NT2/D1 (cell line): ENCODE measurements around the gene BCAS3.

ENCODE experiments used
- DNase-seq: peaks from one replicate; pipeline ENCODE4 v3.0.0-alpha.2; 2011; ENCODE audit warnings: low read depth, low spot score
- H3K27me3 ChIP-seq: 2 replicates; pipeline ENCODE4 v1.6.0; 2011; ENCODE audit warnings: mild to moderate bottlenecking; ENCODE audit not compliant: insufficient read length, insufficient read depth
- H3K36me3 ChIP-seq: 2 replicates; pipeline ENCODE4 v1.6.1; 2011; ENCODE audit warnings: mild to moderate bottlenecking, low read length, mixed read lengths; ENCODE audit not compliant: insufficient read depth, insufficient read length
- H3K4me1 ChIP-seq: 2 replicates; pipeline ENCODE4 v1.5.1; 2011; ENCODE audit not compliant: insufficient read depth, insufficient read length
- H3K4me3 ChIP-seq: 2 replicates; pipeline ENCODE4 v1.5.1; 2011; ENCODE audit warnings: low read depth; ENCODE audit not compliant: insufficient read length
- H3K9ac ChIP-seq: 2 replicates; pipeline ENCODE4 v1.6.0; 2011; ENCODE audit warnings: low read depth; ENCODE audit not compliant: insufficient read length
- H3K9me3 ChIP-seq: 2 replicates; pipeline ENCODE4 v1.5.1; 2011; ENCODE audit warnings: mild to moderate bottlenecking, low read length; ENCODE audit not compliant: insufficient read depth
- SUZ12 ChIP-seq: IDR thresholded peaks from 2 replicates; pipeline ENCODE4 v1.6.1; 2011; ENCODE audit not compliant: insufficient read length, insufficient read depth; ENCODE audit errors: extremely low read depth
- YY1 ChIP-seq: IDR thresholded peaks from 2 replicates; pipeline ENCODE4 v1.6.1; 2011; ENCODE audit not compliant: insufficient read length, insufficient read depth
- ZNF274 ChIP-seq: IDR thresholded peaks from 2 replicates; pipeline ENCODE4 v1.6.1; 2011; ENCODE audit warnings: mild to moderate bottlenecking, low read depth, low read length

Gene BCAS3

DNA sequence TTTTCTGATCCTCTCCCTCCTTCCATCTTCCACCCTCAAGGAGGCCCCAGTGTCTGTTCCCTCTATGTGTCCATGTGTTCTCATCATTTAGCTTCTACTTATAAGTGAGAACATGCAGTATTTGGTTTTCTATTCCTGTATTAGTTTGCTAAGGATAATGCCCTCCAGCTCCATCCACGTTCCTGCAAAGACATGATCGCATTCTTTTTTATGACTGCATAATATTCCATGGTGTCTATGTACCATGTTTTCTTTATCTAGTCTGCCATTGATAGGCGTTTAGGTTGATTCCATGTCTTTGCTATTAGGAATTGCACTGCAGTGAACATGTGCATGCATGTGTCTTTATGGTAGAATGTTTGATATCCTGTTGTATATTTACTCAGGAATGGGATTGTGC lies 275.1 kb downstream of the BCAS3 start:
- Histone ChIP-seq H3K4me1 (no peaks in the 10 kb centered on the region), H3K27me3 (no peaks in the 10 kb centered on the region), H3K36me3 (peaks cover 1% of the 10 kb centered on the region), H3K9ac (no peak overlapping the region), H3K4me3 (no peak overlapping the region), H3K9me3 (no peaks in the 10 kb centered on the region)
- TF ChIP-seq SUZ12 (no peak), ZNF274 (no peak), YY1 (no peak)
- DNase-seq: no peak

GRCh38 chr17:60959011-60959410 lies 281.4 kb downstream of the BCAS3 start:
- Histone ChIP-seq H3K9ac (no peak overlapping the region), H3K4me1 (no peaks in the 10 kb centered on the region), H3K4me3 (no peak overlapping the region), H3K27me3 (no peaks in the 10 kb centered on the region), H3K9me3 (no peaks in the 10 kb centered on the region), H3K36me3 (no peaks in the 10 kb centered on the region)
- no peak for DNase-seq
- no peak for TF ChIP-seq YY1
- TF ChIP-seq ZNF274: no peak
- TF ChIP-seq SUZ12: no peak

DNA sequence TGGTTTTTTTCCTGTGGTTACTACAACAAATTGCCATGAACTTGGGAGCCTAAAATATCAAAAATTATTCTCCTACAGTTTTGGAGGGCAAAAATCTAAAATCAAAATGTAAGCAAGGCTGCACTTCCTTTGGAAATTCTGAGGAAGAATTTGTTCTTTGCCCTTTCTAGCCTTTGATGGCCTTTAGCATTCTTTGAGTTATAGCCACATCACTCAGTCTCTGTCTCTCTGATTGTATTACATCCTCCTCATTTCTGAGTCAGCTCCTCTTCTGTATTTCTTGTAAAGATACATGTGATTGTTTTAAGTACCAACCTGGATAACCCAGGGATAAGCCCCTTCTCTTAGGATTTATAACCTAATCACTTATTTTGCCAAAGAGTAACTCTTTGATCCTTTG lies 282.0 kb downstream of the BCAS3 start:
- no peak for DNase-seq
- H3K36me3 ChIP-seq: no peaks in the 10 kb centered on the region
- no peak overlapping the region for H3K4me3 ChIP-seq
- no peaks in the 10 kb centered on the region for H3K9me3 ChIP-seq
- TF ChIP-seq SUZ12 (no peak), ZNF274 (no peak), YY1 (no peak)
- H3K4me1 ChIP-seq: no peaks in the 10 kb centered on the region
- H3K27me3 ChIP-seq: no peaks in the 10 kb centered on the region
- H3K9ac ChIP-seq: no peak overlapping the region

DNA sequence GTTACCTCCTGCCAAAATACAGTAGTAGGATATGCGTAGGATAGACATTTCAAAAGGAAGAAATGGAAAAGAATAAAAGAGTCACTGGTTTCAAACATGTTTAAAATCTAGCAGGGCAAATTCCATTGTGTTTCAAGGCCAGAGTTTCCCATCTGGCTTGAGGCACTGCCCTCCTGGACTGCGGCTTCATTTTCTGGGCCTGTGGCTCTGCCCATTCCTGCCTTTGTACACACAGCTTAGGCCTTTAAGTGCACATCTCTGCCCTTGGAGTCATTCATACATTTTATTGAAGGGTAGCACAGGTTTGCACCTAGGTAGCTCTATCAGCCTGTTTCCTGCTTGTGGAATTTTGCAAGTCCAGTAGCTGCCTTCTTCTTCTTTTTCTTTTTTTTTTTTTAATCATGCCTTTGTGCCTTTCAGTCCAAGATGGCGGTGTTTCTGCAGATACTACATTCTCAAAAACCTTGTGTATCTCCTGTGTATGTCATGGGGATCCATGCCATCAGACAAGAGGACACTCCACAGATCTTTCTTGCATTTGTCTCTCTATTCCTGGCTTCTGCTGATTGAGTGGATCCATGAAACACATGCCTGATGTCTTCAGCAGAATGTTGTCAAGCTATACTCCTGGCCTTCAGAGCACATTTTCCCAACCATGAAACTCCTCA lies 282.9 kb downstream of the BCAS3 start:
- no peaks in the 10 kb centered on the region for H3K9me3 ChIP-seq
- H3K27me3 ChIP-seq: no peaks in the 10 kb centered on the region
- DNase-seq: no peak
- H3K4me1 ChIP-seq: no peaks in the 10 kb centered on the region
- H3K36me3 ChIP-seq: no peaks in the 10 kb centered on the region
- H3K4me3 ChIP-seq: no peak overlapping the region
- H3K9ac ChIP-seq: no peak overlapping the region
- no peak for TF ChIP-seq SUZ12
- no peak for TF ChIP-seq YY1
- TF ChIP-seq ZNF274: no peak

DNA sequence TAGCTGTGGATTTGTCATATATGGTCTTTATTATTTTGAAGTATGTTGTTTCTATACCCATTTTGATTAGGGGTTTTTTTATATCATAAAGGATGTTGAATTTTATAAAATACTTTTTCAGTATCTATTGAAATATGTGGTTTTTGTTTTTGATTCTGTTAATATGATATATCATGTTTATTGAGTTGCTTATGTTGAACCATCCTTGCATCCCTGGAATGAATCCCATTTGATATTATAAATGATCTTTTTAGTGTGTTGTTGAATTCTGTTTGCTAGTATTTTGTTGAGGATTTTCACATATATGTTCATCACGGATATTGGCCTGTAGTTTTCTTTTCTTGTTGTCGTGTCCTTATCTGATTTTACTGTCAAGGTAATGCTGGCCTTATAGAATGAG lies 286.5 kb downstream of the BCAS3 start:
- no peak for DNase-seq
- H3K27me3 ChIP-seq: no peaks in the 10 kb centered on the region
- no peaks in the 10 kb centered on the region for H3K36me3 ChIP-seq
- H3K4me3 ChIP-seq: no peak overlapping the region
- H3K9ac ChIP-seq: no peak overlapping the region
- peaks cover 10% of the 10 kb centered on the region; the same call in 1 of the 2 replicates for H3K9me3 ChIP-seq
- H3K4me1 ChIP-seq: no peaks in the 10 kb centered on the region
- TF ChIP-seq SUZ12: no peak
- no peak for TF ChIP-seq YY1
- no peak for TF ChIP-seq ZNF274

- Histone ChIP-seq H3K27me3 (no peaks in the 10 kb centered on the region), H3K9me3 (peaks cover 20% of the 10 kb centered on the region), H3K4me3 (no peak overlapping the region), H3K36me3 (no peaks in the 10 kb centered on the region), H3K9ac (no peak overlapping the region), H3K4me1 (no peaks in the 10 kb centered on the region)
- DNase-seq: no peak
- TF ChIP-seq ZNF274 (no peak), YY1 (no peak), SUZ12 (no peak)
Measured at GRCh38 chr17:60968266-60968665, 290.6 kb downstream of the BCAS3 start.

DNA sequence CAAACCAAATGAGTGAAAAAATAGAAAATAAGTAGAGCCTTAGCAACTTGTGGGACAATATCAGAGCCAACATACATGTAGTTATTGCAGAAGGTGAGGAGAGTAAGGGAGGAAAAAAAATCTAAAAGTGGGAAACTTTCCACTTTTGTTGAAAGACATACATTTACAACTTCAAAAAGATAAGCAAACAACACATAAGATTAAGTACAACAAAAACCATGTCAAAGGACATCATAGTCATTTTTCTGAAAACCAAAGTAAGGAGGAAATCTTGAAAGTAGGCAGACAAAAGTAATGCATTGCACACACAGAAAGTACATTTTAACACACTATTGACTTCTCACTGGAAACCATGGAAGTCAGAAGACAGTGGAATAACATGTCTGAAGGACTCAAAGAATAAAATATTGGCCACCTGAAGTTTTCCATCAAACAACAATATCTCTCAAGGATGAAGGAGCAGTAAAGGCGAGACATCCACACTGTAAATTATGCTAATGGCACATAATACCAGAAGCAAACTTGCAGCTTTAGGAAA lies 291.9 kb downstream of the BCAS3 start:
- Histone ChIP-seq H3K27me3 (no peaks in the 10 kb centered on the region), H3K9ac (no peak overlapping the region), H3K4me1 (no peaks in the 10 kb centered on the region), H3K9me3 (peaks cover 20% of the 10 kb centered on the region), H3K4me3 (no peak overlapping the region), H3K36me3 (no peaks in the 10 kb centered on the region)
- TF ChIP-seq SUZ12: no peak
- no peak for TF ChIP-seq ZNF274
- no peak for TF ChIP-seq YY1
- DNase-seq: no peak
